Neural crest cell (in vitro differentiated cells): ENCODE data around the gene B9D2. TPM values are rescaled to one million over a fixed set of nuclear protein-coding genes. Genes with fewer than 3 reads are reported as not detected.

Source experiments
- DNase-seq: peaks from one replicate; pipeline ENCODE4 v3.0.0; 2021; ENCODE audit warnings: low read depth, mixed read lengths, low spot score
- H3K27ac Mint-ChIP-seq: one replicate; pipeline ENCODE4 v1.8.0; 2021; ENCODE audit warnings: mild to moderate bottlenecking, mixed read lengths; ENCODE audit not compliant: unreplicated experiment
- H3K27me3 Mint-ChIP-seq: 2 replicates; pipeline ENCODE4 v1.8.0; 2021; ENCODE audit warnings: low read depth, mild to moderate bottlenecking, mixed read lengths
- H3K36me3 Mint-ChIP-seq: 2 replicates; pipeline ENCODE4 v1.8.0; 2021; ENCODE audit warnings: low read depth, mild to moderate bottlenecking, mixed read lengths
- H3K4me1 Mint-ChIP-seq: 2 replicates; pipeline ENCODE4 v1.8.0; 2021; ENCODE audit warnings: mixed read lengths
- H3K4me3 Mint-ChIP-seq: one replicate; pipeline ENCODE4 v1.8.0; 2021; ENCODE audit warnings: mild to moderate bottlenecking, mixed read lengths
- H3K9me3 Mint-ChIP-seq: 2 replicates; pipeline ENCODE4 v1.8.0; 2021; ENCODE audit warnings: mixed read lengths
- CTCF ChIP-seq: fragments of 200-600 bp; sonication (generic); conservative IDR thresholded peaks from 2 replicates; pipeline ENCODE4 v1.5.0; 2021; ENCODE audit warnings: antibody characterized with exemption, mild to moderate bottlenecking
- total RNA-seq: library from RNA; stranded (reverse); gene quantifications from 2 replicates; pipeline ENCODE4 v1.2.1, GENCODE V29; 2021

B9D2 gene
- total RNA-seq, 1 donor from 2014 or later: 13.8 TPM

GRCh38 chr19:41332468-41332867, 31.5 kb downstream of the B9D2 start:
- H3K27me3 Mint-ChIP-seq: peaks cover 10% of the 10 kb centered on the region
- no peak overlapping the region for H3K27ac Mint-ChIP-seq
- H3K4me3 Mint-ChIP-seq: no peak overlapping the region
- no peak for TF ChIP-seq CTCF
- H3K9me3 Mint-ChIP-seq: no peaks in the 10 kb centered on the region
- no peak for DNase-seq
- peaks cover 8% of the 10 kb centered on the region for H3K4me1 Mint-ChIP-seq
- H3K36me3 Mint-ChIP-seq: no peaks in the 10 kb centered on the region

- no peaks in the 10 kb centered on the region for H3K9me3 Mint-ChIP-seq
- H3K4me1 Mint-ChIP-seq: peaks cover 10% of the 10 kb centered on the region
- TF ChIP-seq CTCF: no peak
- H3K36me3 Mint-ChIP-seq: no peaks in the 10 kb centered on the region
- H3K27ac Mint-ChIP-seq: no peak overlapping the region
- H3K4me3 Mint-ChIP-seq: no peak overlapping the region
- DNase-seq: no peak
- H3K27me3 Mint-ChIP-seq: peaks cover 12% of the 10 kb centered on the region
These were observed 31.9 kb downstream of the B9D2 start for GRCh38 chr19:41332000-41332399.

- peaks cover 18% of the 10 kb centered on the region for H3K4me1 Mint-ChIP-seq
- no peak overlapping the region for H3K27ac Mint-ChIP-seq
- no peaks in the 10 kb centered on the region for H3K36me3 Mint-ChIP-seq
- TF ChIP-seq CTCF: no peak
- no peaks in the 10 kb centered on the region for H3K9me3 Mint-ChIP-seq
- no peak for DNase-seq
- H3K4me3 Mint-ChIP-seq: no peak overlapping the region
- peaks cover 21% of the 10 kb centered on the region for H3K27me3 Mint-ChIP-seq
These were observed 32.8 kb downstream of the B9D2 start for GRCh38 chr19:41330946-41331678.

GRCh38 chr19:41330481-41330880, 33.5 kb downstream of the B9D2 start:
- Mint-ChIP-seq H3K4me3 (no peak overlapping the region), H3K36me3 (no peaks in the 10 kb centered on the region), H3K27ac (no peak overlapping the region), H3K4me1 (peaks cover 22% of the 10 kb centered on the region), H3K9me3 (no peaks in the 10 kb centered on the region), H3K27me3 (peaks cover 24% of the 10 kb centered on the region)
- no peak for TF ChIP-seq CTCF
- DNase-seq: no peak

GRCh38 chr19:41328842-41329225, 35.1 kb downstream of the B9D2 start:
- H3K27me3 Mint-ChIP-seq: peaks cover 36% of the 10 kb centered on the region
- TF ChIP-seq CTCF: no peak
- DNase-seq: no peak
- no peak overlapping the region for H3K27ac Mint-ChIP-seq
- H3K9me3 Mint-ChIP-seq: no peaks in the 10 kb centered on the region
- H3K36me3 Mint-ChIP-seq: no peaks in the 10 kb centered on the region
- peak overlapping the region; percentile 65 for H3K4me3 Mint-ChIP-seq
- H3K4me1 Mint-ChIP-seq: peaks cover 38% of the 10 kb centered on the region
